Kidney tubule cell (primary cell): ENCODE results near the gene TRIO.

Source experiments
- DNase-seq: peaks from one replicate; pipeline ENCODE4 v3.0.0-alpha.2; 2018; ENCODE audit warnings: low spot score

TRIO gene

DNA sequence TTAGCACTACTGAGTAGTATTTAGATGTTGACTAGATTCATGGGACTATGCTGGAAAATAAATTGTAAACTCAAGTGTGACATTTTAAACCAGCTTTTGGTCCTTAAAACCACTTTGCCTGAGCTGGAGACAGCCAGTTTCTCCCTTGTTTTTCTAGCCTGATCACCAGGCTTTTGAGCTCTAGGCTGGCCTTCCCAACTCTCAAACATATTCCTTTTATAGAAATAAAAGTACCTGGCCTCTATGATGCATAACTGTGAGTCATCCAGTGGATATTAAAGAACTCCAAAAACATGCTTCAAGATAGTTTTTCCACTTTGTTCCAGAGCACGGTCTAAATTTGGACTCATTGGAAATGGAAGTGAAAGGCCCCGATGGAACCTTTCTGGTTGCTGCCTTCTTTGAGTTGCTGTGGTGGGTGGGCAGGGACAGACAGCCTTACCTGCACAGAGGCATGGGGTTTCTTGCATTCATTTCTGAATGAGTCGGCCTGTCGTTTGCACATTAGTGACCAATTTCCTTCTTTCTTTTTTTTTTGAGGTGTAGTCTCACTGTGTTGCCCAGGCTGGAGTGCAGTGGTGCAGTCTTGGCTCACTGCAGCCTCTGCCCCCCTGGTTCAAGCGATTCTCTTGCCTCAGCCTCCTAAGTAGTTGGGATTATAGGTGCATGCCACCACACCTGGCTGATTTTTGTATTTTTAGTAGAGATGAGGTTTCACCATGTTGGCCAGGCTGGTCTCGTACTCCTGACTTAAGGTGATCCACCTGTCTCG is 43.1 kb downstream of the TRIO start:
- DNase-seq = peak; percentile 68

DNA sequence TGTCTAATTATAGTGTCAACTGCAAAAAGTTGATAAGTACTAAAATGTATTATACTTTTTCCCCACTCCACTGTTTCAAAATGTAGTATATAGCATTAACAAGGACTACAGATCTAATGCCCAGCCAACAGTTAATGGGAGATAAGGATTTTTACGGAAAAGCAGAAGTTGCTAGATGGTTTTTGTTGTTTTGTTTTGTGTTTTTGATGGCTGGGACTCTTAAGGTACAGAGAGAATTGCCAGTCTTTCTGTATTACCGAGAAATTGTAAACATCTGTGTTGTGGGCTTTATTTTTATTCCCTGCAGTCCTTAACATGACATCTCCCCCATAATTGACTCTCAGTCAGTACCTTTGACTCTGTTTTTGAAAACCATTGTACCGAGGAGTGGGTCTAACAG is 44.0 kb downstream of the TRIO start:
- DNase-seq = no peak

DNA sequence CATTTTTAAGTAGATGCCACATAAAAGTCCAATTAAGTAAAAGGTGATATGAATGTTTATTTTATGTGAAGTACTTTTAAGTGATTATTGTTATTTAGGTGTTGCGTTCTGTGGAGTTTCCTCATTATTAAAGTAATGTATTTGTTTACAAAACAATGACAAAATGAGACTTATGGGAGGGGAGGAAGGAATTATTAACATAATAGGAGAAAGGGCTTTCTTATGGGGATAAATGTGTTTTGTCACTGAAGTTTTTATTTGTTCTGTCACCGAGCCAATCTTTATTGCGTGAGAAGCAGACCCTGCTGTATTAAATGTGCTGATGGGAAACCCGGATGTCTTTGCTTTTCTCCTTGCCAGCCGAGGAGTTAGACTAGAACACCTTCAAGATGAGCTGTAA is 44.5 kb downstream of the TRIO start:
- no peak for DNase-seq

DNA sequence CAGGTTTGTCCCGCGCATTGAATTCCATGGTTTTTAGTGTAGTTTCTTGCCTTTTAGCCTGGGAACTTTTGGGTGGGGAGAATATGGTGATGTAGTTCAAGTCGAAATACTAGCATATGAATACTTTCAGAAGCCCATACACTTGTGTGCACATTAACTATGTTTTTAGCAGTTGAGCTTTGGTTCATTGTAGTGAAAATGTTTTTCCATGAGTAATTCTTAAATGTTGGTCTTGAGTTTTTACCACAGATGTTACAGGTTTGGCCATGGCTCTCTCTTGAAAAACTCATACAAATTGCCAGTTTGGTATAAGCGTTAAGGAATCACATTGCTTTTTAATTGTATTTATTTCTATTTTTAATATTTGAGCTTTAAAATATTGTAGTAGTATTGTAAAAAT is 45.6 kb downstream of the TRIO start:
- DNase-seq = no peak

DNA sequence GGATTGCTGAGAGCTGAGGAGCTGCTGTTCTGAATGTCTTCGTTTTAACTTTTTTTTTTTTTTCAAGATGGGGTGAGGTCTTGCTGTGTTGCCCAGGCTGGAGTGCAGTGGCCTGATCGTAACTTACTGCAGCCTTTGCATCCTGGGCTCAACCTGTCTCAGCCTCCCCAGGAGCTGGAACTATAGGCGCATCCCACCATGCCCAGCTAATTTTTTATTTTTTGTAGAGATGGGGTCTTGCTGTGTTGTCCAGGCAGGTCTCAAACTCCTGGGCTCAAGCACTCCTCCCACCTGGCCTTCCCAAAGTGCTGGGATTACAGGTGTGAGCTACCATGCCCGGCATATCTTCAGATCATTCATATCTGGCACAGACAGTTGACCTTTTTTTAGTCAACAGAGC is 46.5 kb downstream of the TRIO start:
- DNase-seq = no peak

DNA sequence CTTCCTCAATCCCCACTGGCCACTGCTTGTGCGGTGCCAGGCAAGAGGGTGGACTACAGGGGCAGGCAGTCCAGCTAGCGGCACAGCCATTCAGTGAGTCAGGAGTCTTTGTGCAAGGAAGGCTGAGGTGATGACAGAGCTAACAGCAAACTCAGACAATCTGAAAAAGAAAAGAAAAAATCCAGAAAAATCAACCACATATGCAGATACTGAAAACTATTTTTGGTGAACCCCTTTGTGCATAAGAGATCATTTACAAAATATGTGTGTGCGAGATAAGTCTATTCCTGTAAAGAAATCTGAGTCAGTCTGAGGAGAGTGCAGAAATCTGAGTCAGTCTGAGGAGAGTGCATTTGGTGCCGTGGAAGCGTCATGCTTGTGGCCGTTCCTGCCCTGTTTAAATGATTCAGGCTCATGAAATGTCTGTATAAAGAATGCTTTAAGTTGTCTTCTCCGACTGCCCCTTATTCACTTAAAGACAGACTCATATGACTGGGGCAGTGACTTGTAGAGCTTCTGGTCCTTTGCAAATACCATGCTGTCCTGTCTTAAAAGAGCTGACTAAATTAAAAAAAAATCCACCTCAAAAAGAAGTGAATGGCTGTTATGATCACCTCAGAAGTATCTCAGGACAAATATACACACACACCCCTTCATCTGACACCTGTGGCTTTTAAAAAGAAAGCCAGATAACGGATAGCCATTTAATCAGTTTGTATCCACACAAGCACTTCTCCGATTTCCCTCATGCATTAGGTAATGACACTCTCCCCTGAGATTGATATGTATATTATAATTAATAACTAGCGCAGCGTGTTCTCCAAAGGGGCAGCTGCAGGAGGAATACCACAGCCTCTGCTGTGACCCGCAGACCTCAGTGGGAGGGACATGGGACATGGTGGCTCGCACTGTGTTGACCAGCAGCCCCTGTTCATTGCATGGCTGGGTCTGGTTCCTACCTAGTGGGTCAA is 47.3 kb downstream of the TRIO start:
- DNase-seq = peak; percentile 98

DNA sequence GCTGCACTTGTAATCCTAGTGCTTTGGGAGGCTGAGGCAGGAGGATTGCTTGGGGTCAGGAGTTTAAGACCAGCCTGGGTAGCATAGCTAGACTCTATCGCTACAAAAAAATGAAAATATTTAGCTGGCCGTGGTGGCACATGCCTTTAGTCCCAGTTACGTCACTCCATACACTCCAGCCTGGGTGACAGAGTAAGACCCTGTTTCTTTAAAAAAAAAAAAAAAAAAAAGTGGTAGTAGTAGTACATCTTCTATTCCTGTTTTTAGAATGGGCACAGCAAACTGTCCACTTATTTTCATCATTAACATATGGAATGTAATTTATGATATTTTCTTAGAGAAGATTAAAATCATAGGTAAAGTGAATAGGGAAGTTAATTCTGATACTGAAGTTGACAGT is 48.2 kb downstream of the TRIO start:
- no peak for DNase-seq

DNA sequence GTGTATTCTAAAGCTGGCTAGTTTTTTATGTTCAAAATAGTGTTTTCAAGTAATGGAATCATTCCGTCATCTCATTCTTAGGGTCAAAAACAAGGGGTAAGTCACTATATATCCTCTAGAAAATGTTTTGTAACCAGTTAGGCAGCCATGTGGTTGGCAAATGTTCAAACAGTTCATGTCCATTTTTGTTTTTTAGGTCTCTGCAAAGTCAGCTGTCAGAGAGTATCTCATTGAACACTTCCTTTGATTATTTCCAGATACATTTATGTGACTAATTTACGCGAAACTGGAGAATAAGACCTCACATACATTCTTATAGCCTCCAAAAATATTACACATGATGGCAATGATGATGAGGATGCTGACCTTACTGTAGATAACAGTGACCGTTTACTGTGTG is 50.4 kb downstream of the TRIO start:
- DNase-seq = no peak

DNA sequence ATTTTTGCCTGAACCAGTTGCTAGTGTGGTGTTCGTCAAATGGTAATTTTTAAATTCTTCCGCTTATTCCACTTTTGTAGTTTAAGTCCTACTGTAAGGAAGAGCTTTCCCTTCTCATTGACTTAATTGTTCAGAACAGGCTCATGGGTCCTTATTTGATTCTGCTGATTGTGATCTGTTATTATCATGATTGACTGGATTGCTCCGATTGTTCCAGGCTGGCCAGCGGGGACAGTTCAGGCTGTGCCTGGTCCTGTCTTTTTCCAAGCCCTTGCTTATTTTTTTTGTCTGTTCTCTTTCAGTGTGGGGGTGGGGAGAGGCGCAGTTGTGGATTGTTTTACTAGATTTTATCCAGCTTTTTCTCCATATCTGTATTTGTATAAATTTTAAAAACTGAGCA is 52.4 kb downstream of the TRIO start:
- no peak for DNase-seq

DNA sequence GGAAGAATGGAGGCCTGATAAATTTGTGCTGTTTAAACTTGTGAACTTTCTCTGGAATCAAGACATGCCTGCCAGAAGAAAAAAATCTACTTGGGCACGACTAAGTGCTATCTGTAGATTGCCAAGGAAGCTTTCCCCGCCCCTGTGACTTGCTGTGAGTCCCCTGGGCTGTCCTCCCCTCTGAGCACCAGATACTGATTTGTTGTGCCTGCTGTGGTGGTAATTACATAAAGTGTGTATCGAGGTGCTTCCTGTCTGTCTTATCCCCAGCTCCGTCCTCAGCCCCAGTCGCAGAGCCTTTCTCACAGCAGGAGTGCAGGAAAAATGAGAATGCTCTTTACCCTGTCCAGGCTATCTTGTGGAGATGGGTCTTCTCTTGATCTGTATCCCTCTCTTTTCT is 53.9 kb downstream of the TRIO start:
- no peak for DNase-seq

DNA sequence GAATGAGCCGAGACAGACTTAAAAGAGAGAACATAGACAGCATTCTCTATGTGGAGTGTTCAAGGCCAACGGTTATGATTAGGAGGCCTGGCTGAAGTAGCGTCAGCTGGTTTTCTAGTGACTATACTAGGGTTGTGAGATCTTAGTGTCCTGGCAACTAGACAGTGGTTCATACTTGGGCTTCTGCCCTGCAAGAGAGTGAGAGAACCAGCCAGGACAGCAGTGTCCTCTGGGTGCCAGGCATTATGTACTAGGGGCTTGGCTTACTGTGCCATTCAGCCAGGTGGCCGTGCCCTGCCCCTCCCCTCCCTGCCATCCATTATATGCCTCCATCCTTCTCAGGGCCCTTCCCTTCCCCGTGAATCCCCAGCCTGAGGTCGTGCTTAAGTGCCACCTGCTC is 56.8 kb downstream of the TRIO start:
- no peak for DNase-seq

DNA sequence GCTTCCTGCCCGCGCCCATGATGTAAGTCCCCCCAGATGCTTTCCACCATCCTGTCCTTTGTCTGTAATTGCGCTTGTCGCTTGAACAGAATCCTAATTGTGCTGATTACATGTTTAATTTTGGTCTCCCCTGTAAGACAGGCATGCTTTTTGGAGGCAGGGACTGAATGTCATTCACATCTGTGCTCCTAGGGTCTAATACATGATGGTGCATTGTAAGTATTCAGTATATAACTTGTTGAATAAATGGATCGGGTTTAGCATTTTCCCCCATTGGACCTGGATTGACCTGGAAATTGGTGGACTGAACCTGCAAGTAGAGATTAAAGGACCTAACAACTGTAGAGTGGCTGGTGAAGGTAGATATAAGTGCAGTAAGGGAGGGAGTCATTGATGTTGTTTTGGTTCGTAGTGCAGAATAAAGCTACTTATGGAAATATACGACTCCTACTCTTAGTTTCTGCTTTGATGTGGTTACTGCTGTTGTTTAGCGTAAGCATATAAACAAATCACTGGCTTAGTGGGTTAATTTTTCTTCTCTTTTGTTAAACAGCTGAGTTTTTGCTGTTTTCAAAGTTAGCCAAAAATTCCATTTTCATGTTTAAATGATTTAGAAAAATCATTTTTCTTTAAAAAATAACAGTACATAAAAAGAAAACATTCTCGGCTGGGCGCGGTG is 57.3 kb downstream of the TRIO start:
- DNase-seq = no peak

DNA sequence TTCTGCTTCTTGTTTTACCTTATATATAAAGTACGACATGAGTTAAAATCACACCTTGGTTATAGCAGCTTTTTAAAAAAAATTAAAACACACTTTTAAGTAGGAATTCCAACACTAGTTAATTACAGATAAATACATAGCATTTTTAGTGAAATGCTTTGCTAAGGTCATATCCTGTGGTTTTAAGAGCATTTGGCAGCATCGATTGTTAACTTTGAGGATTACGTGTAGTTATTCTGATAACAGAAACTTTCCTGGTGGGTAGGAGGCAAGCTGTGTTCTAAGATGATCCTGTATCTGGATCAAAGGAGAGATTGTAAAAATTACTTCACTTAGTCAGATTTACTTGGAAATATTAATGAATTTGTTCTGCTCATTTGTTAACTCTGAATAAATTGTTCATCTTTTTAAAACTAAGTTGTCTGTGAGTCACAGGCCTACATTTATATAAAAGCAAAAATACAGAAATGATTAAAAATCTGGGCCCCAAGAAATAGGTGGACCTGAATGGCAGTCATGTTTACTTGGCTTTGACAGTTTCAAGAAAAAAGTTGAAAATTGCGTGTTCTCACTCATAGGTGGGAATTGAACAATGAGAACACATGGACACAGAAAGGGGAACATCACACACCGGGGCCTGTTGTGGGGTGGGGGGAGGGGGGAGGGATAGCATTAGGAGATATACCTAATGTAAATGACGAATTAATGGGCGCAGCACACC is 58.3 kb downstream of the TRIO start:
- DNase-seq = no peak

DNA sequence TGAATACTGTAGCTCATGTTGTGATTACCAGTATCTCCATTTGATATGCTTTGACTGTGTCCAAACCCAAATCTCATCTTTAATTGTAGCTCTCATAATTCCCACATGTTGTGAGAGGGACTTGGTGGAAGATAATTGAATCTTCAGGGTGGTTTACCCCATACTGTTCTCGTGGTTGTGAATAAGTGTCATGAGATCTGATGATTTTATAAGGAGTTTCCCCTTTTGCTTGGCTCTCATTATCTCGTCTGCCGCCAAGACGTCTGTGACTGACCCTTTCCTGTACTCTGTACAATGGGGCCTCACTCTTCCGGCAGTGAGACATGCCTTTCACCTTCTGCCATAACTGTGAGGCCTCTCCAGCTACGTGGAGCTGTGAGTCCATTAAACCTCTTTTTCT is 59.3 kb downstream of the TRIO start:
- peak; percentile 47 for DNase-seq

DNA sequence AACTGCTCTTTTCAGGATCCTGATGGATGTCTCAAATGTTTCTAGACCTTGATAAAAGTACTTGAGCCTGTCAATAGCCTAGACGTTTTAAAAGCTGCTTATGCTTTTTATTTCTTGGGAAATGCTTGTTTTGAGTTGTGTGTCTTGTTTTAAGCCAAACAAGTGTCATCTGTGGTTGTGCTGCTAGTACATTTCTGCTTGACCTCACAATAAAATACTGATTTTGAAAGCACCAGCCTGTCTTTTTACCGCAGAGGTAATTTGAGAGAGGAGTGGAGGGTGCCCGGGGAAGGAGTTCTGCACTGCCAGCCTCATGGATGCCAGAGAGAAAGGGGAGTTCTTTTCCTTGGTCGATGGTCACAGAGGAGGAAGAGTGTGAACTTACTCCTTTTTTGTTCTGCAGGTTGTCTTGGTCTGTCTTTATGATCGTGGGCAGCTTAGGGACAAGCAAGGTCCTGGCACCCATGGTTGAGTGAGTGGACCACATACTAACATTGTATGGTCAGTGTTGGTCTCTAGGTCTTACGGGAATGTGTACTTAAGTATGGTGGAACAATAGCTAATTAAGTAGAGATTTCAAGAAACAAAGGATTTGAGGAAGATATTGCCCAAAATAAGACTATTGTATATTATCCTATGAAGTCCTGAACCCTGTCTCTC is 61.0 kb downstream of the TRIO start:
- DNase-seq = no peak

DNA sequence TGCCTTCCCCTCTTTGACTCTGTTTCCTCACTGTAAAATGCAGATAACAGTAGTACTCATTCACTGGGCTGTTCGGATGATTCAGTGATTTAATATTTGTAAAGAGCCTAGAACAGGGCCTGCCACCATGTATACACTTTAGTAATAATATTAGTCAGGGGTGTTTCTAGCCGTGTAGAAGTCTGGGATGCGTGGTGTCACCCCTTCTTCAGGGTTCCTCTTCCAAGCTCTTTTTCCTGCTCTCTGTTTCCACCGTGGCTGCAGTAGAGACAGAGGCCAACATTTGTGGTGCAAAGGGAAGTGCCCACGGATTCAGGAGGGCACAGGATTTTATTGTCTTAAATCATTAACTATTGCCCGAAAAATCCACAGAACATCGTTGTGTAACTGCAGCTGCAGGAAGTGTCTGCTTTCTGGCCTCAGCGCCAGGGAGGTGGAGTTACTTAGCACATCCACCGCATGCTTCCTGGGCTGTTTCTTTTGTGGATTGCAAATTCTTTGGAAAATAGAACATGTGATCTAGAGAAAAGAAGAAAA is 61.7 kb downstream of the TRIO start:
- peak; percentile 91 for DNase-seq

DNA sequence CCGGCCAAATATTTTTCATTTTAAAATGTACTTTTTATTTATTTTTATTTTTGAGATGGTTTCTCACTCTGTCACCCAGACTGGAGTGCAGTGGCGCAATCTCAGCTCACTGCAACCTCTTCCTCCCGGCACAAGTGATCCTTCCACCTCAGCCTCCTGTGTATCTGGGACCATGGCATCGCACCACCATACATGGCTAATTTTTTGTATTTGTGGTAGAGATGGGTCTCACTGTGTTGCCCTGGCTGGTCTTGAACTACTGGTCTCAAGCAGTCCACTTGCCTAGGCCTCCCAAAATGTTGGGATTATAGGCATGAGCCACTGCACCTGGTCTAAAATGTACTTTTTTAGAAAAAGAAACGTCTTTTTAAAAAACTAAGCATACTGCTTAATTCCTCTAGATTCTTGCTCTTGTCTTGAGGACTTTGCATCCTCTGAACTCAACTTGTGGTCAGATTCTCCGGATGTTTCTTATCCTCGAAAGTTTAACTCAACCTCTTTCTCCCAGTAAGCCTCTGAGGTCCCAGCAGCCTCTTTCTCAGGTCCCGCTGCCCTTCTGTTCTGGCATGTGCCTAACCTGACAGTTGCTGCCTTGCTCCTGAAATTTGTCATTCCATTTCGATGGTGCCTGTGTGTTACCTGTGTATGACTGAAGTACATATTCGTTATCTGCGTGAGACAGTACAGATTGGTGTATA is 63.0 kb downstream of the TRIO start:
- DNase-seq = no peak

DNA sequence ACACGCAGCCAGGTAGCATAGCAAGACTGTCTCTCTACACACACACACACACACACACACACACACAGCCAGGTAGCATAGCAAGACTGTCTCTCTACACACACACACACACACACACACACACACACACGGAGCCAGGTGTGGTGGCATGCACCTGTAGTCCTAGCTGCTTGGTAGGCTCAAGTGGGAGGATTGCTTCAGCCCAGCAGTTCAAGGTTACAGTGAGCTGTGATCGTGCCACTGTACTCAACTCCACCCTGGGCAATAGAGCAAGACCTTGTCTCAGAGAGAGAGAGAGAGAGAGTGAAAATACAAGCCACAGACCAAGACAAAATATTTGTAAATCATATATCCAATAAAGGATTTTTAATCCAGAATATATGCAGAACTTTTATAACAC is 64.3 kb downstream of the TRIO start:
- peak; percentile 64 for DNase-seq

DNA sequence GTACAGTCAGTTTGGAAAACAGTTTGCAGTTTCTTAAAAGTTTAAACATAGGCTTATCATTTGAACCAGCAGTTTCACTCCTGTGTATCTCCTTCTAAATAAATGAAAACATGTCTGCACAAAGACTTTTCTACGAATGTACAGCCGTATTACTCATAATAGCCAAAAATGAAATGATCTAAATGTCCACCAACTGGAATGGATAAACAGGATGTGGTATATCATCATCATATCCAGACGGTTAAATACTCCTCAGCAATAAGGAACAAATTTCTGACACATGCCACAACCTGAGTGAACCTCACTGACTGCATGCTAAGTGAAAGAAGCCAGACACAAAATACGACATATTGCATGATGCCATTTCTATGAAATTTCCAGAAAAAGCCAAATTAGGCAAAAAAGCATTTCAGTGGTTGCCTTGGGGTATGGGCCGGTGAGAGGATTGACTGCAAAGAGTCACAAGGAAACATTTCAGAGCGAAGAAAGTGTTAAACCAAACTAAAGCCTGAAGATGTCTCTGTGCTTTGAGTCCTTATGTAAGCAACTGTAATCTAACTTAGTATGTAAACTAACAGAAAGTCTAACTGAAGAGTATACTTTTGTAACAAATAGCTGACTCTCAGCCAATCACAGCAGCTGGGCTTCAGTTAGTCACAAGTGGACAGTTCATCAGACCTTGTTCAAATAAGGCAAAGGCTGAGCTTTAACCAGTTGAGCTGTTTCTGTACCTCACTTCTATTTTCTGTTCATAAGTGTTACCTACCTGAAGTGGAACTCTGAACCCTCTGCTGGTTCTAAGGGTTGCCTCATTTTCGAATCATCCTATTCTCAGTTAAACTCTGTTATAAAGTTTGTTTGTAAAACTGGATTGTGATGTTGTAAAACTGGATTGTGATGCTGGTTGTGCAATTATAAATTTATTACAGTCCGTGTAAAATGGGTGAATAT is 65.2 kb downstream of the TRIO start:
- DNase-seq = peak; percentile 76
